GM18519 (cell line): ENCODE measurements around the gene MYH15.
A peak's percentile ranks its signal among the peaks of the same experiment; 100 is the strongest.
"Not testable (repeated sequence)": the region's sequence is repeated elsewhere in the genome, so short reads cannot be mapped to it uniquely, and the experiment has no call there.

Experiments
- ATAC-seq: cut with Tn5 transposase; IDR thresholded peaks from one replicate; pipeline ENCODE4 v1.9.1; 2021; ENCODE audit warnings: mild to moderate bottlenecking, moderate library complexity; ENCODE audit not compliant: unreplicated experiment, low FRiP score

The MYH15 gene

DNA sequence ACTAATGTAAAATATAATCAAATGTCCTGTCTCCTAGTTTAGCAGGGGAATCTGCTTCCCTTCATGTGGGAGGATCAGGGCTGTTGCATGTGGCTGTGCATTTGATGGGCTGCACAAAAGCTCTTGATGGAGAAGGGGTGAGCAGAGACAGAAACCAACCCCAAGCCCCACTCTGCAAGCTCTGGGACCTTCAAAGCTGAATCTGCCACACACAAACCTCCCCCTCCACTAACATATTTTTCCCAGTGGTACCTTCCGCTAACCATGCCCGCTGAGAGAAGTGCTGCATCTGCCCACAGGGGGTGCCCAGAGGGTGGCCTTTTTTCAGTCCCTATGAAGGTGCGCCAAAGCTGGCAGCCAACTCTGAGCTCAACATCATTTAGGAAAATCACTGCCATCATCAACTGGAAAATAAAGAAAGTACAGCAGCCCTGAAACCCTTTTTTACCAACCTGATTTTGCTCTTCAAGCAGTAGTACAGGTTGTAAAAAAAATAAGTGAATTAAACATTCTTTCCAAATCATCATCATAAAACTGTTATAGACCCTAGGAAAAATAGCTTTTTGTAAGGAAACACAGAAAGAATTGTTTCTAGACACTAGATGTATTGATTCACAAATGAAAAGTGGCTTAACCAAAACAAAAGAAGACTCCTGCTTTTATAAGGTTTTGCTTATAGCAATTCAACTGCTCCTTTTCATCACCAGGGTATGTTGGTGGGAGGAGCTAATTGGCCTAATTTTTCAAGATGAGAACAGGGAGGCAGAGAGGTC lies 117.1 kb downstream of the MYH15 start:
- no peak for ATAC-seq

DNA sequence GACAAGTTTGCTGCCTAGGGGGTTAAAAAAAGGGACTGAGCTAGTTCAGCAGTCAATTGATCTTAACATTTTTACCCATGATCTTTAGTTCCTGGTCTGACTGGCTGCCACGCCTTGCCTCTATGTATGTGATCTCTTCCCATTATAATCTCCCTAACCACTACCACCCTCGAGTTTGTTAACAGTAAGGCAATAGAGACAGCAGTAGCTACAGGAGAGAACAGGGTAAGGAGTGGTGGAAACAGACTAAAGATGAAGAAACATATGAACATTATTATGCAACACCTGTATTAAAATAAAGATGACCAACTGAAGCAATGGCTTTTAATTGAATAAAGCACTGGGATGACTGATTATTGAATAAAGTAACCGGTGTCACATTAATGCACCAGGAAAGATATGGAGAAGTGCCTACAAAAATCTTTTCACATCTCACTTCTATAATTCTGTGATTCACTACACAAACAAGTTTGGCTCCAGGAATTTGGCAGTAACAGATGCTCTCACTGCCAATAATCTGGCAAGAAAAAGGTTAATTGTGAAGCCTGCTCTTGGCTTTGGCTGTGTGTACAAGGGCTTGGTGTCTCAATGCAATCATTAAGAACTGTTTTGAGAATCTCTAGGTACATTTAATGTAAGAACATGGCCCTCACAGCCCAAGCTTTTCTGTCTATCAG lies 118.3 kb downstream of the MYH15 start:
- no peak for ATAC-seq

DNA sequence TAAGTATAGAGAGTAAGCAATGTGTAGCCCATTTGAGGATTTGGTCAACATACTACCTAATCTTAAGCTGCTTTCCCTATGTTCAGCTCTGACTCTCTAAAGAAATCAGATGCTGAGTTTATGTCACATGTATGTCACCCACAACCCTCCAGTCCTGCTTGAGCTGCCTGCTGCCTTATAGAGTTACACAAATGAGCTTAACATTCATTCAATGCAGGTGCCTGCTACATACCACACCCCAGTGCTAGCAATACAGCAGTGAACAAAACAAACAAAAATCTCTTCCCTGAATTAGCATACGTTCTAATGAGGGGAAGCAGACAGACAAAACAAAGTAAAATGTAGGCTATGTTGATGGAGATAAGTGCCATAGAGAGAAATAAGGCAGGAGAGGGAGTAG lies 121.0 kb downstream of the MYH15 start:
- ATAC-seq = no peak

DNA sequence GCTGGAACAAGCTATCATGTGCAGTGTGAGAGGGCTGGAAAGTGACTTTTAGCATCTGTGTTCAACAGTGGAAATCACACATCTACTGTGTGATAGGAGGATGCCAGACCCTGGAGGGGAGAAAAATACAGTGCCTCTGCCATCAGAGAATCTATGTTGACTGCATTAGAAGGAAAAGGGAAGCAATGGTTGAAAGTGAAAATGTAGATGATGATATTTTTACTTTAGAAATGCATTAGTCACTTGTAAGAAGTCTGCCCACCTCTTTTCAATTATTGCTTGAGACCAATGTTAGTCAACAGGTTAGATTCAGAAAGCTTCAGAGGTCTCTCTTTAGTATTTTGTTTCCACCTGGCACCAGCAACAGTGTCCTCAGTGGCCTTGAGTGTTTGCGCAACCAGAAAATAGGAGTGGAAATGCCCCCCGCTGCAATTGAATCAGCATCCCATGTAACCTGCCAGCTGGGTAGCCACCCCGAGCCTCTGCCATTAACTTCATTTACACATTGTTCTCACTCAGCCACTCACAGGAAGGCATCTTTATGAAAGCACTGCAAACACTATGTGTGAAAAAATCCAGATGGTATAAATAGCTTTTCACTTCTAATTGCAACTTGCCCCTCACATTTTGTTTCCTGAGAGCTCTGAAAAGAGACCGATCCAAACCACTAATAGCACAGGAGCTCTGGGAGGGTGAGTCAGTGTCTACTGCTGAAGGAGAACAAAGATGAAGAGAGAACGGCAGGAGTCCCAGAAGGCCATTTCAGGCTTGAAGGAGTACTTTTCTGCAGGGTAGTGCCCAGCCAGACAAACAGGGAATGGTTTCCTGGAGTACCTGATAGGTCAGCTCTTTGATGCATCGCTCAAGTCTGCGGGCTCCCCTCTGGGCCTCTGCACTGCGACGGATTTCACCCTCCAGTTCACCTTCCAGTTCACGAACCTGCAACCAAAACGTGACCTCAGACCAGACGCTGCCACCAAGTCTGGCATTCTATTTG lies 122.0 kb downstream of the MYH15 start:
- peak; percentile 76 for ATAC-seq

DNA sequence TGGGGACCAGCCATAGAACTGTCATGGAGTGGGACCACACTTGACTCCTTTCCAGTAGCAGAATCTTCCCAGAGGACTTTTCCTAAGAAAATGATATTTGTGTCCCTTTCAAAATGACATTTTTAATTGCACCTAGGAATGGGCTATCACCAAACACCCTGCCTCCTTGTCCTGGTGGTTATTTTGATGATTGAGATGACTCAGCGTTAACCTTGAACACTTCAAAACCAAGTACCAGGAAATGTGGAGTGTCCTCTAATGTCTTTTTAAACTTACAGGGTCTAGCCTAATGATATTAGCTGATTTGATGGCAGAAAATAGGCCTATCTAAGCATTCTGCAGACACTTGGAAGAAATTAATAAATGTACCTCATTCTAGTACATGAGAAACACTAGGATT lies 123.3 kb downstream of the MYH15 start:
- ATAC-seq = no peak

DNA sequence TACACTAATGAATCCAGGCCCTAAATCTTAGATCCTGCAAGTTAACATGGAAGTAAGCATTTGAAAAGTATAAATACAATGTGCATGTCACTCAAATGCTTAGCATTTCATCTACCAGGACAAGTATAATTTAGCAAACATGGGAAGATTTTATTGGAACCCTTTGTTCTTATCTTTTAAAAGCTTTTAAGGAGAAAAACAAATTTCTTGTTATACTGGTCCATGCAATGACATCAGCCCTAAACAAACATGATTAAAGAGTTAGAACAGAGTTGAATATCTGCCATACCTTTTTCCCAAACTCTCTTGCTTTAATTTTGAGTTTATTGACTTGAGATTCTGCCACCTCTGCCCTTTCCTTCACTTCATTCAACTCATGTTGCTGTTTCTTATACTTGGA lies 127.1 kb downstream of the MYH15 start:
- no peak for ATAC-seq

DNA sequence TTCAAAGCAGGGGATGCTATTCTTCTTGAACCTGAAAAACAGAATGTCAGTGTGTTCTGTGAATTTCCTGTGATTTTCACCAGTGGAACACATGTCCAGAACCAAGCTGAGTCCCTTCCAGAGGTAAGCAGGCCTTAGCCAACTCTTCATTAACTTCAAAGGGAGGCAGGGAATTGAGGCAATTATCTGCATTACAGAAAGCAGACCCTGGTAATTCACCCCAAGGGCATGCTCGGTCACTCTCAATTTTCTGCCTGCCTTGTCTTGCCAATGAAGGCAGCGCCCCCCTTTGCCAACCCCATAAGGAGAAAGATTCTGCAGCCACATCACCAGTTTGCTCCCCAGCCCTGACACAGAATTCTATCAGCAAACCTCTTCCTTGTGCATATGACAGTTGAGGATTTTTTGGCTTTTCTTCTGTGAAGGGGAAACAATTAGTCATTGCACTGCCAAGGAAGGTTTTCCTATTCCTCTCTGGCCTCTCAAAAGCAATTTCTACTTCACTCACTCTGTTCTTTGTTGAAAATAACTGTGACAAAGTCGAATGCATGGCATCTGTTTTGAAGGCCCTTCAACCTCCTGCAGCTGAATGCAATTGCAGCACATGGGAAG lies 128.8 kb downstream of the MYH15 start:
- no peak for ATAC-seq

DNA sequence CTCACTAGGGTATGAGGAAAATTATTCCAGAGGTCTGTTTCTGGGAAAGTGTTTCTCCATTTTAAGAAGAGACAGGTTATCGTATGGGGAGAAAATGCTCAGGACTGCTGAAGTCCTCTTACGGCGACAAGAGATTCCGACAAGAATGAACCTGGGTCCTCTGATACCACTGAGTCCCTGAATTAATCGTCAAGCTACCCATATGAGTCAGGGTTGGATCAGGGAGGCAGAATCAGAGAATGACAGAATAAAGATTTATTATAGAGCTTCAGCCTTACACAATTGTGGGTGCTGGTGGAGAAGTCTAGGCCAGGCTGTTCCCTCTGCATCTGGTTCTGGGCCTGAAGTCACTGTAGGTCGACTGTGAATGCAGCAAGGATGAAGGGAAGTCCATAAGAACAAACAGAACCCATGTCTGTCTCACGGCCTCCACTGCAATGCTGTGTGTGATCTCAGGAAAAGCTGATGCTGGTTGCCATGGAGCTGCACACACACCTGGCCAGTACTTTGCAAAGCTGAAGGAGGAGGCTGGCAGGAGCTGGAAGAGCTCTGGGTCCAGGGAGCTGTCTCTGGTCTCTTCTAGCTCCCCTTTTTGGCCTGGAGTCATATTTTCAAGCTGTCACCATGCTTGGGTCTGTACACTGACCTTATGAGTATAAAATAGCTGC lies 130.1 kb downstream of the MYH15 start:
- ATAC-seq = no peak

DNA sequence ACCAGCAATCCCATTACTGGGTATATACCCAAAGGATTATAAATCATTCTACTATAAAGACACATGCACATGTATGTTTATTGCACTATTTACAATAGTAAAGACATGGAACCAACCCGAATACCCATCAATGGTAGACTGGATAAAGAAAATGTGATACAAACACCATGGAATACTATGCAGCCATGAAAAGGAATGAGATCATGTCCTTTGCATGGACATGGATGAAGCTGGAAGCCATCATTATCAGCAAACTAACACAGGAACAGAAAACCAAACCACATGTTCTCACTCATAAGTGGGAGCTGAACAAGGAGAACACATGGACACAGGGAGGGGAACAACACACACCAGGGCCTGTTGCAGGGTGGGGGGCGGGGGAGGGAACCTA lies 131.4 kb downstream of the MYH15 start:
- ATAC-seq = not testable (repeated sequence)

DNA sequence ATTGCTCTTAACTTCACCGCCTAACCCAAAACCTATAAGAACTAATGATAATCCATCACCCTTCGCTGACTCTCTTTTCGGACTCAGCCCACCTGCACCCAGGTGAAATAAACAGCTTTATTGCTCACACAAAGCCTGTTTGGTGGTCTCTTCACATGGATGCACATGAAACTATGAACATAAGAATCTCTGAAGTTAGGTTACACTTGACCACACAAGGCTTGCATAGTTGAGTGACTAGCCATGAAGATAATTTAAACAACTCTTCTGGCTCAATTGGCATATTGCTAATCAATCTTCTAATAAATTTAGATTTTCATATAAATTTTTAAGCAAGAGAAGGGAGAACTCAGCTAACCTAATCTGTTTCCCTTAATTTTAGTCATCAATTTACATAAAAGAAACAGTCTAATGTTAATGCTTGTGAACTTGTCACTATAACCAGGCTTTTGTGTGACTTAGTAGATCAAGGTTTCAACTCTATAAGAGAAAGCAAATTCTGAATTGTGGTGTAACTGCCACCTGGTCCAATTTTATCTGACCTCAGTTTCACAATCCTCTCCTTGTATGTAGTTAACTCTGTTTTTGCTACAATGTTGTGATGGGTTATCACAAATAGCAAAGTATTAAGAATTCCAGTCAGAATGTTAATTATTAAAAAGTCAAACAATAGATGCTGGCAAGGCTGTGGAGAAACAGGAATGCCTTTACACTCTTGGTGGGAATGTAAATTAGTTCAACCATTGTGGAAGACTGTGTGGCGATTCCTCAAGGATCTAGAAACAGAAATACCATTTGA lies 132.0 kb downstream of the MYH15 start:
- peak; percentile 62 for ATAC-seq

DNA sequence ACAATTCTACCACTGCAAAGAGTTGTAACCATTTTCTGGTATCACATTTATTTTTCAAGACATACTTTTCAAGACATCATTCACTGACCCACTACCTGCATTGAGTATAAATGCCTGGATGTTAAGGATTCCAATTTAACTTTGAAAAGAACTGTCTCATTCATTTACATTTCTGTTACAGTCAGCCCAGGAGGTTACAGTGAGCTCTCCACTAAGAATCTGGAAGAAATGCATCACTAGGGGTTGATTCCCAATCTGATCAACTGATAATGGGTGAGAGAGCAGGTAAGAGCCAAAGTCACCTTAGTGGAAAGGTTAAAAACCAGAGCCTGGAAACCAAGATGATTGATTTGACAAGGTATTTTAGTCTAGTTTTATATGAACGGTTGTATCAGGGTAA lies 133.0 kb downstream of the MYH15 start:
- no peak for ATAC-seq

DNA sequence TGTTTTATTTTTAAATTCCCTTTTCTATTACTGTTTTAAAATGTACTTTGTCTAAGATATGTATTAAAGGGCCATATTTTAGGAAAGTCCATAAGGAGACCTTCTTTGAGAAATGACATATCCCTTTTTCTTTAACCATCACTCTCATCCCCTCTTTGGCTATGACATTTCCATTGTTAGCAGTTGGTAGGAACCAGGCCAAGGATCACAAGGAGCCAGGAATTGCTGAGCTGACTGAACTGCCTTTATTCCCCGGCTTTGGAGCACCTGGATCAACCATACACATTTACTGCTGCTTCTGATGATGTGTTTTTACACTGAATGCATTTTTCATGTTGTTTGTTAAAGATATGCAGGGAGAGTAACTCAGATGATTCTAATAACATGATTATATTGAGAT lies 134.4 kb downstream of the MYH15 start:
- no peak for ATAC-seq

DNA sequence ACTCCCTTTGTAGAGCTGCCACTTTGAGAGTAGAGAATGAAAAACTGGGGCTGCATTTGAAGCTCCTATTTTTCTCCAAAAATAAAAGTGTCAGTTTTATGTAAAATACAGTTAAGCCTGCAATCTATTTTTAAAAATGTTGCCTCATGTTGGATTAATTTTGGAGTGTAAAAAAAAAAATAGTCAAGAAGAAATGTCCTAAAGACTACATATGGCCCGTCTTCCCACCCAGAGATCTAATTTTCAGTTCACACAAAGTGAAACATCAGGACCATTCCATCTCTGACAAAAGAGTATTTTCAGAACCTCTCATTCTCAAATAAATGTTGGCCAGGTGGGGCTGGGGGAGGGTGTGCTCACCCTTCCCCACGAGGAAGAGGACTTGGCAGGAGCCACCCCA lies 151.4 kb downstream of the MYH15 start:
- ATAC-seq = no peak

DNA sequence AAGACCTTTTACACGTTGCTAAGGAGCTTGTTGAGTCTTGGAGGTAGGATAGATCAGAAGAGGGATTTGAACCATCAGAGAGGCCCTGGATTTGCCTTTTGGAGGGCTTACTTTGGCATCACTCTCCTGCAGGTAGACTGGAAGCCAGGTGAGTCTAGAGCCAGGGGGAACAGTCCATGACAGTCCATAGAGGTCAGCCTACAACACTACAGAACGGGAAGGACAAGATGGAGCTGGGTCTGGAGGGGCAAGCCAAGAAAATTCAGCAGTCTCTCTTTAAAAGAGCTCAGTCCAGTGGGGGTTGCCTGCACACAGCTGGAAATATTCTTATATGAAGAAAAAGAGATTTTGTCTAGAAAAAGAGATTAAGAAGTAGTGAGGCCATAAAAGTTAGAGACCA lies 153.4 kb downstream of the MYH15 start:
- no peak for ATAC-seq

DNA sequence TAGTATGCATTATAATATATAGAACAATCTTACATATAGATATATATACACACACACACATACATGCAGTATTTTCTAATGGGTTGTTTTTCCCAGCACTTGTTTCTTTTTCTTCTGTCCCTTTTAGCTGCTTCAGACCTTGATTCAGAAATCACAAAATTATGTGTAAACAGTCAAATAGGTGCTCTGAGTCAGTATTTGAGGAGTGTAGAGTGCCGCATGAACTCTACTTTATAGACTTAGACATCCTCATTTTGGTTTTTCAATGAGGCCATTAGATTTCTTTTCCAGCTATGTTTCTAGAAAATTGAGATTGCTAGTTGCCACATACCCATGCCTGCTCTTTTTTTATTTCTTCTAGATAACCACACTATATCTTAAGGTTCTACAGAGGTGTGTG lies 155.8 kb downstream of the MYH15 start:
- ATAC-seq = no peak

DNA sequence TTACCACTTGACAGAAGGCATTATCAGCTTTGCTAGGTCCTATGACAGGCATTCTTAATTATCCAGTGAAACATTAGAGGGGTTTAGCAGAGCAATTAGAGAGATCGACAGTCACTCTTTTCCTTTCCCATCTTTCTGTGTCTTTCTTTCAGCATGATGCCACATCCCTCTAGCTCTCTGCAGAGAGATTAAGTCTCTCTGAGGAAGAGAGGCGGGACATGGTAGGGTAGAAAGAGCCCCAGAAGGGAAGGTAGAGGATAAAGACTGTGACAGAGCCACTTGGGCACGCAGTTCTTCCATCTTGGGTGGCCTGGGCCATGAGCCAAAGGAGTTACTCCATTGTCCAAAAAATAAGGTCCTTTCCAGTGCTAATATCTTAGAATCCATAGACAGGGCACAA lies 158.2 kb downstream of the MYH15 start:
- ATAC-seq = no peak

DNA sequence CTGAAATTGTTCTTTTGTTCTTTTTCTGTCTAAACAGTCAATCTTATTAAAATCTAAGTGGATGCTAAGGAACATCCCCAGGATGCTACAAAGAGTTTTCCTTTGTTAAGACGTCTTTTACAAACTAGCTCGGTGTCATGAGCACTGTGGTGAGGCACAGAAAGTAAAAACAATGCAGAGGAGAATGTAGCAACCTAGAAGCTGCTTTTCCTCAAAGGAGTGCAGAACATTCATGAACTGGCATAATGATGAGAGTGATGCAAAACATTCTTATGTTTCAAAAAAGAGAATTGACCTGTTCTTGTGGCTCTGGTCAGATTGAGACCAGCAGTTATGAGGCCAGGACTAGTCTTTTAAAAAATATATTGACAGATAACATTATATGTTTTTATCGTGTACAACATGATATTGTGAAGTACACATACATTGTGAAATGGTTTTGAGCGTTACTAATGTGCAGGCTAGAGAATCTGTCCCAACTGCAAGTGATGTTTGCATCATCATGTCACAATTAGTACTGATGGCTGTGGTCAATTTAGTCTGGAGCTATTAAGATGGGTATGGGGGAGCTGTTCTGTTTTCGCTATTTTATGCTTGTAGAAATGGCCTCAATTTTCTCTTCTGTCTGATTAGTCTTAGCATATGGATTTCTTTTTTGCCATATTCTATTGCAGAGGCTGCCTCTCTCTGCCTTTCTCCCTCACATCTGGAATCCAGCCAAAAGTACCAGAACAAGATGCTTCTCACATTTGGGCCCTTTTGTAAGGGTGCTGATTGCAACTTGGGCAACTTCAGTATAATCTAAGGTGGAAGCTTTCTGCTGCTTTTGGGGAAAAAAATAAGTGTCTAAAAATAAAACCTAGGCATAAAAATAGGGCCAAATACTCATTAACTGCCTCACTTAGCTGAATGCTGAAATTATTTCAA lies 163.8 kb downstream of the MYH15 start:
- ATAC-seq = no peak

DNA sequence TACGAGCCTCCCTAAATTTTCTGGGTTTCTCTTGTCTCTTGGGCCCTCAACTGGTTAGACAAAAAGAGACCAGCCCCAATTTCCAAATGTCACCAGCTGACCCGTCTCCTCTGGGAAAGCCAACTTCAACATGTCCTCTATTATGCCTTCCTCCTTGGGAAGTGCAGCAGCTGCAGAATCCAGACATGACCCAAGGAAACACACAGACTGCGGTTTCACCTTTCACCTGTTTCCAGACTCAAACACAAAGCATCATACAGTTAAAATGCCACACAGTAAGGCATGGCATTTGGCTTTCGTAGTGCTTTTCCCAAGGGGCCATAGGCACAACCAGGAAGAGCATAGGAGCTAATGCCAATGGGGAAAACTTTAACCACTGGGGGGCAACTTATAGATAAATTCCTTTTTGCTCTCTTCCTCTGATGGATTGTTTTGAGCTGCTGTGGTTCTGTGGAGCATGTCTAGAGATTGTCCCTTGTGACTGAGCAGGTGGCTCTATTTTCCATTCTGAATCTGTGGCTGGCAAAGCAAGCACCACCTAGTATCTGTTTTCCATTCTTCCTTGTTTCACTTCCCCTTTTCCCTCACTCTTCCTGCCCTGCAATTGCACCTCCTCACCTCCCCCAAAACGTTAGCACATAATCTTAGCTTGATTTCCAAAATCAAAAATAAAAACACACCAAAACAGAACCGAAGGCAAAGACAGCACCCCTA lies 164.7 kb downstream of the MYH15 start:
- ATAC-seq = no peak
